Neural cell (in vitro differentiated cells): ENCODE results near the gene SYDE2. TPM values are rescaled to one million over a fixed set of nuclear protein-coding genes. Genes with fewer than 3 reads are reported as not detected.
A peak's percentile ranks its signal among the peaks of the same experiment; 100 is the strongest.

ENCODE experiments used
- H2AFZ ChIP-seq: fragments of 200-600, 300-800 bp; sonication (generic), shearing (Covaris generic); 2 replicates; pipeline ENCODE4 v1.6.0; 2014; ENCODE audit warnings: low read depth, mild to moderate bottlenecking, antibody characterized with exemption, low read length, moderate library complexity
- H3F3A ChIP-seq: fragments of 200-600 bp; shearing (Covaris generic); 2 replicates; pipeline ENCODE4 v1.6.1; 2016; ENCODE audit warnings: mild to moderate bottlenecking, moderate library complexity, mixed read lengths, antibody characterized with exemption, low read length; ENCODE audit not compliant: insufficient read depth, poor library complexity, severe bottlenecking
- H3K27ac ChIP-seq: fragments of 200-600, 300-800 bp; sonication (generic), shearing (Covaris generic); 2 replicates; pipeline ENCODE4 v1.5.1; 2014; ENCODE audit warnings: mild to moderate bottlenecking, low read length, moderate library complexity
- H3K27me3 ChIP-seq: fragments of 300-800, 200-600 bp; sonication (generic), shearing (Covaris generic); 2 replicates; pipeline ENCODE4 v1.6.0; 2014; ENCODE audit warnings: mild to moderate bottlenecking, low read depth, low read length, moderate library complexity; ENCODE audit not compliant: insufficient read depth
- H3K36me3 ChIP-seq: fragments of 300-800, 200-600 bp; sonication (generic), shearing (Covaris generic); 2 replicates; pipeline ENCODE4 v1.5.1; 2014; ENCODE audit warnings: mild to moderate bottlenecking, antibody characterized with exemption, low read length, moderate library complexity; ENCODE audit not compliant: insufficient read depth
- H3K4me2 ChIP-seq: fragments of 300-800, 200-600 bp; sonication (generic), shearing (Covaris generic); 2 replicates; pipeline ENCODE4 v1.6.0; 2014; ENCODE audit warnings: mild to moderate bottlenecking, low read length
- H3K4me3 ChIP-seq: fragments of 300-800, 200-600 bp; sonication (generic), shearing (Covaris generic); 2 replicates; pipeline ENCODE4 v1.5.1; 2014; ENCODE audit warnings: mild to moderate bottlenecking, low read length, moderate library complexity
- H3K79me2 ChIP-seq: fragments of 200-600 bp; shearing (Covaris generic); replicated peaks from 2 replicates; pipeline ENCODE4 v1.6.0; 2014; ENCODE audit warnings: mild to moderate bottlenecking, low read length, moderate library complexity; ENCODE audit not compliant: insufficient read depth
- H3K9ac ChIP-seq: fragments of 300-800, 200-600 bp; sonication (generic), shearing (Covaris generic); 2 replicates; pipeline ENCODE4 v1.6.1; 2016; ENCODE audit warnings: mild to moderate bottlenecking, low read length, mixed read lengths
- H3K9me2 ChIP-seq: fragments of 200-600 bp; shearing (Covaris generic); 2 replicates; pipeline ENCODE4 v1.6.1; 2016; ENCODE audit warnings: mild to moderate bottlenecking, low read length, mixed read lengths; ENCODE audit not compliant: insufficient read depth
- H3K9me3 ChIP-seq: fragments of 200-600, 300-800 bp; sonication (generic), shearing (Covaris generic); 2 replicates; pipeline ENCODE4 v1.6.1; 2016; ENCODE audit warnings: mild to moderate bottlenecking, mixed run types, low read length, moderate library complexity, mixed read lengths
- H4K20me1 ChIP-seq: fragments of 200-600 bp; shearing (Covaris generic); 2 replicates; pipeline ENCODE4 v1.6.1; 2016; ENCODE audit warnings: mild to moderate bottlenecking, mixed run types; ENCODE audit not compliant: insufficient read depth
- CTCF ChIP-seq: fragments of 450-650 bp; IDR thresholded peaks from 2 replicates; pipeline ENCODE4 v1.5.1; 2014; ENCODE audit warnings: antibody characterized with exemption, mild to moderate bottlenecking, moderate library complexity; ENCODE audit not compliant: poor library complexity, severe bottlenecking
- EP300 ChIP-seq: fragments of 450-650 bp; conservative IDR thresholded peaks from 2 replicates; pipeline ENCODE4 v1.6.1; 2014; ENCODE audit warnings: antibody characterized with exemption, mild to moderate bottlenecking, moderate library complexity; ENCODE audit not compliant: poor library complexity, severe bottlenecking
- EZH2 ChIP-seq: fragments of 200-600, 300-800 bp; shearing (Covaris generic), sonication (generic); IDR thresholded peaks from 2 replicates; pipeline ENCODE4 v1.6.1; 2014; ENCODE audit warnings: antibody characterized with exemption, low read length, borderline replicate concordance, mild to moderate bottlenecking; ENCODE audit not compliant: insufficient read depth, poor library complexity, severe bottlenecking
- MXI1 ChIP-seq: fragments of 450-650 bp; conservative IDR thresholded peaks from 2 replicates; pipeline ENCODE4 v1.6.1; 2014; ENCODE audit warnings: antibody characterized with exemption, mild to moderate bottlenecking; ENCODE audit not compliant: poor library complexity, severe bottlenecking
- POLR2AphosphoS5 ChIP-seq: IDR thresholded peaks from 2 replicates; pipeline ENCODE4 v1.6.1; 2012
- RAD21 ChIP-seq: fragments of 450-650 bp; conservative IDR thresholded peaks from 2 replicates; pipeline ENCODE4 v1.6.1; 2014; ENCODE audit warnings: antibody characterized with exemption, mild to moderate bottlenecking, moderate library complexity
- REST ChIP-seq: IDR thresholded peaks from 2 replicates; pipeline ENCODE4 v1.6.1; 2012; ENCODE audit warnings: borderline replicate concordance
- SMC3 ChIP-seq: fragments of 450-650 bp; conservative IDR thresholded peaks from 2 replicates; pipeline ENCODE4 v1.6.1; 2014; ENCODE audit warnings: antibody characterized with exemption, mild to moderate bottlenecking, moderate library complexity; ENCODE audit not compliant: poor library complexity
- TAF1 ChIP-seq: IDR thresholded peaks from 2 replicates; pipeline ENCODE4 v1.6.1; 2012; ENCODE audit warnings: low read depth
- polyA plus RNA-seq: library from polyadenylated mRNA; depleted of rRNA; stranded (reverse); fragments of >200 nt; gene quantifications from 2 replicates; pipeline ENCODE4 v1.2.3, GENCODE V29; 2014
- small RNA-seq, 3 experiments: library from RNA; depleted of rRNA; stranded (forward); fragments of <200 nt; gene quantifications; one replicate each; pipeline ENCODE3, GENCODE V24; 2012

Gene SYDE2
- polyA plus RNA-seq, 1 donor from 2014 or later, result 0.66 TPM

- Histone ChIP-seq H3K9me2 (no peaks in the 10 kb centered on the region), H3F3A (no peaks in the 10 kb centered on the region), H3K36me3 (no peaks in the 10 kb centered on the region), H3K79me2 (no peaks in the 10 kb centered on the region), H3K27ac (no peak overlapping the region), H3K4me3 (no peak overlapping the region), H3K4me2 (no peak overlapping the region), H3K9me3 (no peaks in the 10 kb centered on the region), H3K27me3 (no peaks in the 10 kb centered on the region), H2AFZ (no peak overlapping the region), H3K9ac (no peak overlapping the region), H4K20me1 (no peaks in the 10 kb centered on the region)
- TF ChIP-seq CTCF, result no peak
- no peak for TF ChIP-seq POLR2AphosphoS5
- no peak for TF ChIP-seq EP300
- peak; percentile 28 for TF ChIP-seq RAD21
- no peak for TF ChIP-seq MXI1
- no peak for TF ChIP-seq REST
- peak; percentile 26 for TF ChIP-seq SMC3
- no peak for TF ChIP-seq EZH2
- no peak for TF ChIP-seq TAF1
Measured at GRCh38 chr1:85109475-85109874, 91.3 kb downstream of the SYDE2 start.

Small RNA genes lying within 50 kb of the gene (small RNA-seq; reads per million reads assigned to genes)
- gene MIR4423, result 0 to 0.99 (median 0.06) reads per million in 3 experiments

Other genes with a start within 250 kb of the SYDE2 start
- gene MCOLN2, start 203.9 kb downstream of the SYDE2 start, polyA plus RNA-seq, result not detected in 2 replicates
- 0.20 TPM in 1 of 2 replicates, not detected in the other for gene MCOLN3, start 152.5 kb downstream of the SYDE2 start, polyA plus RNA-seq
- gene C1orf52, start 58.6 kb upstream of the SYDE2 start, polyA plus RNA-seq, result 94.6 and 103 TPM in 2 replicates
- gene BCL10, start 75.6 kb upstream of the SYDE2 start, polyA plus RNA-seq, result 17.3 and 18.9 TPM in 2 replicates